Activated CD8-positive, alpha-beta T cell treated with anti-CD3 and anti-CD28 coated beads, Interleukin-2, amount 10 ng/mL, durations not matched to agents 7 days and 5 days (primary cell): ENCODE results near the gene SFT2D2. TPM values are rescaled to one million over a fixed set of nuclear protein-coding genes. Genes with fewer than 3 reads are reported as not detected.

ENCODE experiments used
- ATAC-seq: fragments of 150-1000 bp; cut with Tn5 transposase; one replicate; pipeline ENCODE4 v1.10.0; 2021; ENCODE audit warnings: moderate library complexity
- CTCF ChIA-PET: fragments of 350-600 bp; sonication (Branson Sonifier 250); formaldehyde crosslinking; loops from one replicate; lab custom pipeline; 2021; ENCODE audit warnings: antibody characterized with exemption; lab: Charles Lee
- POLR2A ChIA-PET: fragments of 350-600 bp; sonication (Branson Sonifier 250); formaldehyde crosslinking; loops from one replicate; lab custom pipeline; 2021; ENCODE audit warnings: antibody characterized with exemption; lab: Charles Lee
- DNase-seq: peaks from one replicate; pipeline ENCODE4 v3.0.0-alpha.2; 2020
- H3K27ac Mint-ChIP-seq: one replicate; pipeline ENCODE4 v1.8.0; 2021; ENCODE audit warnings: mild to moderate bottlenecking, mixed read lengths
- H3K27me3 Mint-ChIP-seq: one replicate; pipeline ENCODE4 v1.8.0; 2021; ENCODE audit warnings: low read depth, mixed read lengths
- H3K36me3 Mint-ChIP-seq: one replicate; pipeline ENCODE4 v1.8.0; 2021; ENCODE audit warnings: low read depth, mixed read lengths
- H3K4me1 Mint-ChIP-seq: one replicate; pipeline ENCODE4 v1.8.0; 2021; ENCODE audit warnings: low read depth, mixed read lengths
- H3K4me3 Mint-ChIP-seq: one replicate; pipeline ENCODE4 v1.8.0; 2021; ENCODE audit warnings: mild to moderate bottlenecking, mixed read lengths
- H3K9me3 Mint-ChIP-seq: one replicate; pipeline ENCODE4 v1.8.0; 2022; ENCODE audit warnings: mixed read lengths; ENCODE audit not compliant: insufficient read depth
- total RNA-seq, 2 experiments: library from RNA; stranded (reverse); gene quantifications; one replicate each; pipeline ENCODE4 v1.2.3, GENCODE V29; 2021

SFT2D2 gene
- total RNA-seq, 2 experiments from 2014 or later, result 60.2 to 65.6 TPM

GRCh38 chr1:168243636-168244212 is 17.9 kb downstream of the SFT2D2 start:
- Mint-ChIP-seq H3K27me3 (no peaks in the 10 kb centered on the region), H3K36me3 (peaks cover 84% of the 10 kb centered on the region), H3K4me3 (no peak overlapping the region), H3K27ac (peak overlapping the region; percentile 69), H3K4me1 (peaks cover 24% of the 10 kb centered on the region), H3K9me3 (no peaks in the 10 kb centered on the region)
- POLR2A ChIA-PET, result interaction anchor here (0.6 to 1.2 kb wide), 2 partner anchors 9 to 367 kb away, joined by 3 to 8 read pairs; no protein-coding TSS in a partner anchor
- peak; percentile 53 for ATAC-seq
- DNase-seq, result peak; percentile 53
- CTCF ChIA-PET, result interaction anchor here (0.6 to 2.1 kb wide), 2 partner anchors 8 to 1709 kb away, joined by 5 to 11 read pairs; no protein-coding TSS in a partner anchor

GRCh38 chr1:168245042-168245441 is 19.2 kb downstream of the SFT2D2 start:
- H3K36me3 Mint-ChIP-seq, result peaks cover 86% of the 10 kb centered on the region
- no peak for DNase-seq
- CTCF ChIA-PET, result interaction anchor here (1.6 to 2.1 kb wide), 2 partner anchors 10 kb away, joined by 11 to 20 read pairs; no protein-coding TSS in a partner anchor

GRCh38 chr1:168246506-168246905 is 20.7 kb downstream of the SFT2D2 start:
- H3K36me3 Mint-ChIP-seq, result peaks cover 87% of the 10 kb centered on the region
- ChIA-PET CTCF (interaction anchor here (1.2 to 1.6 kb wide), 2 partner anchors 12 to 41 kb away, joined by 5 to 20 read pairs; no protein-coding TSS in a partner anchor), POLR2A (interaction anchor here (1.2 kb wide), 1 partner anchor 20 kb away, joined by 6 read pairs; the partner anchor contains the start of gene SFT2D2)
- H3K4me1 Mint-ChIP-seq, result peaks cover 26% of the 10 kb centered on the region
- H3K27me3 Mint-ChIP-seq, result no peaks in the 10 kb centered on the region
- H3K4me3 Mint-ChIP-seq, result no peak overlapping the region
- no peak for ATAC-seq
- no peak for DNase-seq
- no peaks in the 10 kb centered on the region for H3K9me3 Mint-ChIP-seq
- no peak overlapping the region for H3K27ac Mint-ChIP-seq

More at GRCh38 chr1:168245042-168245441, 19.2 kb downstream of the SFT2D2 start:
- no peak for ATAC-seq
- no peak overlapping the region for H3K27ac Mint-ChIP-seq
- H3K27me3 Mint-ChIP-seq, result no peaks in the 10 kb centered on the region
- H3K4me3 Mint-ChIP-seq, result no peak overlapping the region
- POLR2A ChIA-PET, result no interaction called here
- H3K4me1 Mint-ChIP-seq, result peaks cover 26% of the 10 kb centered on the region
- no peaks in the 10 kb centered on the region for H3K9me3 Mint-ChIP-seq

- Mint-ChIP-seq H3K4me1 (peaks cover 3% of the 10 kb centered on the region), H3K4me3 (no peak overlapping the region), H3K36me3 (peaks cover 78% of the 10 kb centered on the region), H3K9me3 (peaks cover 13% of the 10 kb centered on the region), H3K27ac (no peak overlapping the region), H3K27me3 (no peaks in the 10 kb centered on the region)
- ATAC-seq (no peak), DNase-seq (no peak)
- ChIA-PET CTCF (interaction anchor here (1.2 to 1.7 kb wide), 3 partner anchors 10 to 17 kb away, joined by 3 to 11 read pairs (median 4); no protein-coding TSS in a partner anchor), POLR2A (no interaction called here)
Measured at GRCh38 chr1:168252204-168252733, 26.5 kb downstream of the SFT2D2 start.

- H3K27me3 Mint-ChIP-seq, result no peaks in the 10 kb centered on the region
- H3K36me3 Mint-ChIP-seq, result peaks cover 62% of the 10 kb centered on the region
- peaks cover 2% of the 10 kb centered on the region for H3K4me1 Mint-ChIP-seq
- H3K27ac Mint-ChIP-seq, result no peak overlapping the region
- no peak overlapping the region for H3K4me3 Mint-ChIP-seq
- ATAC-seq (no peak), DNase-seq (no peak)
- peaks cover 20% of the 10 kb centered on the region for H3K9me3 Mint-ChIP-seq
- ChIA-PET CTCF (interaction anchor here (3.6 kb wide), 1 partner anchor 21 kb away, joined by 18 read pairs; no protein-coding TSS in a partner anchor), POLR2A (no interaction called here)
Measured at GRCh38 chr1:168256164-168256563, 30.4 kb downstream of the SFT2D2 start.

- CTCF ChIA-PET, result no interaction called here
- H3K36me3 Mint-ChIP-seq, result peaks cover 54% of the 10 kb centered on the region
Measured at GRCh38 chr1:168257397-168257796, 31.6 kb downstream of the SFT2D2 start.

GRCh38 chr1:168259567-168259966 is 33.8 kb downstream of the SFT2D2 start:
- CTCF ChIA-PET, result no interaction called here
- peaks cover 43% of the 10 kb centered on the region for H3K36me3 Mint-ChIP-seq
- no peak for ATAC-seq

More at GRCh38 chr1:168257397-168257796, 31.6 kb downstream of the SFT2D2 start:
- no peak overlapping the region for H3K4me3 Mint-ChIP-seq
- no peak overlapping the region for H3K27ac Mint-ChIP-seq
- peaks cover 9% of the 10 kb centered on the region for H3K4me1 Mint-ChIP-seq
- H3K27me3 Mint-ChIP-seq, result no peaks in the 10 kb centered on the region
- ATAC-seq (no peak), DNase-seq (no peak)
- POLR2A ChIA-PET, result no interaction called here
- peaks cover 20% of the 10 kb centered on the region for H3K9me3 Mint-ChIP-seq

GRCh38 chr1:168260393-168260792 is 34.6 kb downstream of the SFT2D2 start:
- Mint-ChIP-seq H3K4me3 (no peak overlapping the region), H3K36me3 (peaks cover 35% of the 10 kb centered on the region), H3K4me1 (peaks cover 9% of the 10 kb centered on the region), H3K27ac (no peak overlapping the region), H3K9me3 (peaks cover 20% of the 10 kb centered on the region), H3K27me3 (no peaks in the 10 kb centered on the region)
- DNase-seq (no peak), ATAC-seq (no peak)
- CTCF ChIA-PET, result interaction anchor here (1.1 kb wide), 1 partner anchor 25 kb away, joined by 3 read pairs; no protein-coding TSS in a partner anchor
- POLR2A ChIA-PET, result no interaction called here

More at GRCh38 chr1:168259567-168259966, 33.8 kb downstream of the SFT2D2 start:
- Mint-ChIP-seq H3K9me3 (peaks cover 20% of the 10 kb centered on the region), H3K4me3 (no peak overlapping the region), H3K4me1 (peaks cover 9% of the 10 kb centered on the region), H3K27me3 (no peaks in the 10 kb centered on the region), H3K27ac (no peak overlapping the region)
- POLR2A ChIA-PET, result interaction anchor here (0.6 kb wide), 1 partner anchor 96 kb away, joined by 4 read pairs; no protein-coding TSS in a partner anchor
- DNase-seq, result no peak

- Mint-ChIP-seq H3K36me3 (peaks cover 28% of the 10 kb centered on the region), H3K9me3 (peaks cover 13% of the 10 kb centered on the region), H3K4me3 (no peak overlapping the region), H3K27ac (no peak overlapping the region), H3K4me1 (peaks cover 9% of the 10 kb centered on the region), H3K27me3 (no peaks in the 10 kb centered on the region)
- POLR2A ChIA-PET, result interaction anchor here (1.2 kb wide), 1 partner anchor 35 kb away, joined by 3 read pairs; the partner anchor contains the start of gene SFT2D2
- no peak for DNase-seq
- ATAC-seq, result no peak
- CTCF ChIA-PET, result interaction anchor here (0.8 kb wide), 1 partner anchor 9 kb away, joined by 3 read pairs; no protein-coding TSS in a partner anchor
Measured at GRCh38 chr1:168261390-168261789, 35.6 kb downstream of the SFT2D2 start.

- Mint-ChIP-seq H3K4me1 (peaks cover 9% of the 10 kb centered on the region), H3K27me3 (no peaks in the 10 kb centered on the region), H3K36me3 (peaks cover 13% of the 10 kb centered on the region), H3K27ac (no peak overlapping the region), H3K4me3 (no peak overlapping the region), H3K9me3 (no peaks in the 10 kb centered on the region)
- DNase-seq (no peak), ATAC-seq (no peak)
- CTCF ChIA-PET, result interaction anchor here (0.7 to 1.6 kb wide), 3 partner anchors 11 to 80 kb away, joined by 3 to 7 read pairs (median 4); no protein-coding TSS in a partner anchor
- POLR2A ChIA-PET, result interaction anchor here (0.7 kb wide), 1 partner anchor 1063 kb away, joined by 4 read pairs; no protein-coding TSS in a partner anchor
Measured at GRCh38 chr1:168263130-168263529, 37.3 kb downstream of the SFT2D2 start.

- H3K27me3 Mint-ChIP-seq, result no peaks in the 10 kb centered on the region
- no peak overlapping the region for H3K4me3 Mint-ChIP-seq
- H3K4me1 Mint-ChIP-seq, result peaks cover 9% of the 10 kb centered on the region
- no peak overlapping the region for H3K27ac Mint-ChIP-seq
- CTCF ChIA-PET, result no interaction called here
- no peaks in the 10 kb centered on the region for H3K9me3 Mint-ChIP-seq
- POLR2A ChIA-PET, result no interaction called here
- DNase-seq (no peak), ATAC-seq (no peak)
- peaks cover 8% of the 10 kb centered on the region for H3K36me3 Mint-ChIP-seq
Measured at GRCh38 chr1:168264296-168264695, 38.5 kb downstream of the SFT2D2 start.
